Uterus (tissue), 2 donors: ENCODE results near the gene GNG7.

ENCODE experiments used
- CTCF ChIP-seq, 4 experiments: fragments of 200-600 bp in 2 of 4; fragments of 450-650 bp in 2 of 4; sonication (generic) in 2 of 4; IDR thresholded peaks; one replicate each; pipeline ENCODE4 v1.5.1; 2016 to 2019; ENCODE audit warnings: antibody characterized with exemption in 4 of 4, mild to moderate bottlenecking in 2 of 4, moderate library complexity in 1 of 4
- POLR2A ChIP-seq, 2 donors: fragments of 450-650 bp; IDR thresholded peaks; one replicate each; pipeline ENCODE4 v1.6.1; 2016; ENCODE audit warnings: antibody characterized with exemption in 2 of 2, mild to moderate bottlenecking in 1 of 2, moderate library complexity in 1 of 2

GRCh38 chr19:2638417-2638940, 64.0 kb downstream of the GNG7 start:
- TF ChIP-seq CTCF (IDR thresholded peaks at IDR 0.05) (no peak), POLR2A (IDR thresholded peaks at IDR 0.05) (no peak)
